HFF-Myc (cell line): ENCODE results near the gene PTPRC.

Source experiments
- DNase-seq: peaks from one replicate; pipeline ENCODE4 v3.0.0-alpha.2; 2011; ENCODE audit warnings: low read depth; ENCODE audit errors: extremely low read depth
- H3K4me3 ChIP-seq: replicated peaks from 2 replicates; pipeline ENCODE4 v1.5.1; 2011; ENCODE audit warnings: low read depth, mild to moderate bottlenecking, control low read depth, low read length
- CTCF ChIP-seq: IDR thresholded peaks from 2 replicates; pipeline ENCODE4 v1.5.1; 2012; ENCODE audit warnings: mild to moderate bottlenecking, low read depth, low read length, control low read depth; ENCODE audit errors: missing control alignments

PTPRC gene

GRCh38 chr1:198649968-198650338, 11.1 kb downstream of the PTPRC start:
- no peak for TF ChIP-seq CTCF
- no peak for DNase-seq
- H3K4me3 ChIP-seq, result no peak overlapping the region

DNA sequence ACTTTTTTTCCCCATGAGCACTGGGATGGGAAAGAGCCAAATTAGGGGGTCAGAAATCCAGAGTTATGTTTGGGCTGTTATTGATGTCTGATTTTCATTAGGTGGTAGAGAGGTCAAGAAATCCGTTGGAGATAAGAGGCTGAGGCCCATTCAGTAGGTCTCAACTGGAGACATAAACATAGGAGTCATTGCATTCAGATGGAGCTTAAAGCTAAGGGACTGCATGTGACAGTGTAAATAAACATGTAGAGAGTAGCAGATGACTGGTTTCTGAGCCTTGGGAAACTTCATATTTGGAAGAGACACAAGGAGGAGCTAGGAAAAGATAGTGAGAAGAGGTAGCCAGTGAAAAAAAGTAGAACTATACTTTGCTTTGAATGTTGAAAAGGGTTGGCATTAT, 11.7 kb downstream of the PTPRC start:
- no peak overlapping the region for H3K4me3 ChIP-seq
- DNase-seq, result no peak
- no peak for TF ChIP-seq CTCF

- no peak for DNase-seq
- H3K4me3 ChIP-seq, result no peak overlapping the region
- TF ChIP-seq CTCF, result no peak
These were observed 13.0 kb downstream of the PTPRC start for GRCh38 chr1:198651650-198652400.

DNA sequence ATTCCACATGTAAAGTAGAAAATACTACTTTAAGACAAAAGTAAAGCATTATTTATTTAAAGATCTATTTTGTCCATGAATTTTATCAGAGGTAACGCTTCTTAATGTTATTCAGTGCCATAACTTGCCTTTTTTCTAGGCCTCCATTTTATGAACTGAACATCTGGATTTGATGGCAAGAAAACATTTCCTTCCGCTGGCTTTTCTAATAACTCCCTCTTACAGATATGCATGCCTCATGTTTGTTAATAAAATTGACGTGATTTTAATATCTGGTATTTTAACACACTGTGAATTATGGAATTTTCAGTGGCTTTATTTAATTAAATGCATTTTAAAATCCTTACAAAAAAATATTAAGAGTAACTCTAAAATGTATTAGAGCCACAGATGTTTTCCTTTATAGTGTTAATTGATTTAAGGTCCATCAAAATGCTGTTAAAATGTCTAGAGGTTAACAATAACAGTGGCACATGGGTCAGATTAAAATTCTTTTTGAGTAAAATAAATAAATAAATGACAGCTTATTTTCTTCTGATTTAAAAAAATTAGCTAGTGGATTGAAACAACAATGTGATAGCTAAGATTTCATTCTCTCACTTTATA, 15.1 kb downstream of the PTPRC start:
- TF ChIP-seq CTCF, result no peak
- no peak overlapping the region for H3K4me3 ChIP-seq
- no peak for DNase-seq

- TF ChIP-seq CTCF, result no peak
- no peak for DNase-seq
- H3K4me3 ChIP-seq, result no peak overlapping the region
These were observed 16.8 kb downstream of the PTPRC start for GRCh38 chr1:198655459-198656121.

- H3K4me3 ChIP-seq, result no peak overlapping the region
- no peak for TF ChIP-seq CTCF
- no peak for DNase-seq
These were observed 17.7 kb downstream of the PTPRC start for GRCh38 chr1:198656500-198656932.
